Smooth muscle cell (in vitro differentiated cells): ENCODE data around the gene SELENOI. TPM values are rescaled to one million over a fixed set of nuclear protein-coding genes. Genes with fewer than 3 reads are reported as not detected.
A peak's percentile ranks its signal among the peaks of the same experiment; 100 is the strongest.

Source experiments
- DNase-seq: peaks from one replicate; lab custom pipeline; 2025; ENCODE audit not compliant: unreplicated experiment; lab: John Stamatoyannopoulos, UW
- H2AFZ ChIP-seq: fragments of 200-600 bp; sonication (generic); 2 replicates; pipeline ENCODE4 v1.6.0; 2016; ENCODE audit warnings: antibody characterized with exemption, low read depth, mild to moderate bottlenecking
- H3F3A ChIP-seq: fragments of 200-600 bp; sonication (generic); 2 replicates; pipeline ENCODE4 v1.6.0; 2017; ENCODE audit warnings: antibody characterized with exemption, low read depth
- H3K27ac ChIP-seq: fragments of 200-600 bp; sonication (generic); 2 replicates; pipeline ENCODE4 v1.5.1; 2016; ENCODE audit warnings: low read depth, mild to moderate bottlenecking
- H3K27me3 ChIP-seq: fragments of 200-600 bp; sonication (generic); 2 replicates; pipeline ENCODE4 v1.6.1; 2016; ENCODE audit warnings: low read depth, mild to moderate bottlenecking
- H3K36me3 ChIP-seq: fragments of 200-600 bp; sonication (generic); 2 replicates; pipeline ENCODE4 v1.5.1; 2016; ENCODE audit warnings: low read depth
- H3K4me1 ChIP-seq: fragments of 200-600 bp; sonication (generic); 2 replicates; pipeline ENCODE4 v1.5.1; 2016; ENCODE audit warnings: low read depth
- H3K4me2 ChIP-seq: fragments of 200-600 bp; sonication (generic); 2 replicates; pipeline ENCODE4 v1.6.0; 2016; ENCODE audit warnings: mild to moderate bottlenecking
- H3K4me3 ChIP-seq: fragments of 200-600 bp; sonication (generic); 2 replicates; pipeline ENCODE4 v1.5.1; 2016; ENCODE audit warnings: mild to moderate bottlenecking
- H3K79me2 ChIP-seq: fragments of 200-600 bp; sonication (generic); 2 replicates; pipeline ENCODE4 v1.6.0; 2016; ENCODE audit warnings: low read depth, mild to moderate bottlenecking
- H3K9ac ChIP-seq: fragments of 200-600 bp; sonication (generic); 2 replicates; pipeline ENCODE4 v1.6.0; 2016; ENCODE audit warnings: low read depth
- H3K9me3 ChIP-seq: fragments of 200-600 bp; sonication (generic); replicated peaks from 2 replicates; pipeline ENCODE4 v1.5.1; 2016; ENCODE audit warnings: low read depth
- H4K20me1 ChIP-seq: fragments of 200-600 bp; sonication (generic); 2 replicates; pipeline ENCODE4 v1.6.0; 2016; ENCODE audit warnings: low read depth
- WGBS: methylation state at CpG from one replicate; pipeline ENCODE4 v1.1.7; 2016; ENCODE audit warnings: low lambda C conversion rate; 5-methylcytosine and 5-hydroxymethylcytosine counted together
- polyA plus RNA-seq: library from polyadenylated mRNA; unstranded; fragments of >200 nt; fragmentation: Nextera tagmentation; extraction: Ambion mirVana; gene quantifications from 2 replicates; pipeline ENCODE4 v1.2.1, GENCODE V29; 2016
- total RNA-seq: library from RNA; depleted of rRNA; stranded (reverse); fragments of >200 nt; gene quantifications from 2 replicates; pipeline ENCODE4 v1.2.3, GENCODE V29; 2014
- TF ChIP-seq, protein P1 (sequence below): fragments of 200-600 bp; sonication (generic); IDR thresholded peaks from 2 replicates; pipeline ENCODE4 v1.5.1; 2017; ENCODE audit warnings: borderline replicate concordance, mild to moderate bottlenecking, antibody characterized with exemption; ENCODE audit not compliant: insufficient read depth, poor library complexity, severe bottlenecking

SELENOI gene
- total and polyA plus RNA-seq, 2 experiments from 2014 or later = 3.3 to 26.3 TPM

DNA sequence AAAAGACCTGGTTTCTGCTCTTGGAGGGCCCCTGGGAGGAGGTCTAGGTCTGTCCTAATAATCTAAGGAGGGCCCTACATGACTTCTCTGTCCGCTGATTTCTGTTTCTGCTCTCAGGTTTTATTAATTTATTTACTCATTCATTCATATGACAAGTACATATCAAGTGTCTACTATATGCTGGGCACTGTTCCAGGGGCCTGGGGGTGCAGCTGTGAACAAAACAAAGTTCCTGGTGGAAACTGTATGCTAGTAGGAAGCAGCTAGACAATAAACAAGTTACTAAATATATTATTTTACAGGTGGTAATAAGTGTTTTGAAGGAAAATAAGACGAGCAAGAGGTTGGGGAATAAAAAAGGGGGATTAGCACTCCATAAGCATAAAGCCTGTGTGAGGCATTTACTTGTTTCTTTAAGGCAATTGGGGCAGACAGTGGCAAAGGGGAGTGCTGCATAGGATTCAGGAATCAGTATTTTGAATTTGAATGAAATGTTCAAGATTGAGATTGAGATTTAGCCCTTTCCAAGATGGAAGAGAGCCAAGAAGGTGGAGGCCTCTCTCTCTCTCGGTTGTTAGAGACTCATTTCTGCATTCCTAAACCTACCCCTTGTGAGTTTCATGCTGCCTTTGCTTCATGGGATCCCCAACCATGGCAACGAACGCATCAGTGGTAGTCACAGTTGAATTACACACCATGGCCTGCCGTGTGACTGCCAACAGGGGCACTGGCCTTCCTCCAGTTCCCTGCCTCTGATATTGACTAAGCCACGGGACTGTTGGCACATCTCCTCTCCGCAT is 84.0 kb downstream of the SELENOI start:
- no peak for DNase-seq
- Histone ChIP-seq H3K4me2 (no peak overlapping the region), H3K9me3 (no peaks in the 10 kb centered on the region), H3K36me3 (no peaks in the 10 kb centered on the region), H3K27me3 (no peaks in the 10 kb centered on the region), H2AFZ (no peak overlapping the region), H3K4me3 (no peak overlapping the region), H3K9ac (no peak overlapping the region), H4K20me1 (no peaks in the 10 kb centered on the region), H3K79me2 (no peaks in the 10 kb centered on the region), H3F3A (no peaks in the 10 kb centered on the region), H3K27ac (no peak overlapping the region), H3K4me1 (no peaks in the 10 kb centered on the region)
- TF ChIP-seq, protein P1, sequence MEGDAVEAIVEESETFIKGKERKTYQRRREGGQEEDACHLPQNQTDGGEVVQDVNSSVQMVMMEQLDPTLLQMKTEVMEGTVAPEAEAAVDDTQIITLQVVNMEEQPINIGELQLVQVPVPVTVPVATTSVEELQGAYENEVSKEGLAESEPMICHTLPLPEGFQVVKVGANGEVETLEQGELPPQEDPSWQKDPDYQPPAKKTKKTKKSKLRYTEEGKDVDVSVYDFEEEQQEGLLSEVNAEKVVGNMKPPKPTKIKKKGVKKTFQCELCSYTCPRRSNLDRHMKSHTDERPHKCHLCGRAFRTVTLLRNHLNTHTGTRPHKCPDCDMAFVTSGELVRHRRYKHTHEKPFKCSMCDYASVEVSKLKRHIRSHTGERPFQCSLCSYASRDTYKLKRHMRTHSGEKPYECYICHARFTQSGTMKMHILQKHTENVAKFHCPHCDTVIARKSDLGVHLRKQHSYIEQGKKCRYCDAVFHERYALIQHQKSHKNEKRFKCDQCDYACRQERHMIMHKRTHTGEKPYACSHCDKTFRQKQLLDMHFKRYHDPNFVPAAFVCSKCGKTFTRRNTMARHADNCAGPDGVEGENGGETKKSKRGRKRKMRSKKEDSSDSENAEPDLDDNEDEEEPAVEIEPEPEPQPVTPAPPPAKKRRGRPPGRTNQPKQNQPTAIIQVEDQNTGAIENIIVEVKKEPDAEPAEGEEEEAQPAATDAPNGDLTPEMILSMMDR = no peak
- 86% methylated on average over 8 of the region's 8 CpGs for WGBS

DNA sequence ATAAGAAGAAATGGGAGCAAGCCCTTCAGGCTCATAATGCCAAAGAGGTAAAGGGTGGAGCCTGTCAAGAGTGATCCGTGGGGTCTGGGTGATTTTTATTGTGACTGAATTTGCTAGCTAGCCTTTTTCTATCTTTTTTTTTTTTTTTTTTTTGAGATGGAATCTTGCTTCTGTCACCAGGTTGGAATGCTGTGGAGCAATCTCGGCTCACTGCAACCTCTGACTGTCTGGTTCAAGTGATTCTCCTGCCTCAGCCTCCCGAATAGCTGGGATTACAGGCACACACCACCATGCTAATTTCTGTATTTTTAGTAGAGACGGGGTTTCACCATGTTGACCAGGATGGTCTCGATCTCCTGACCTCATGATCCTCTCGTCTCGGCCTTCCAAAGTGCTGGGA is 84.9 kb downstream of the SELENOI start:
- H3K27ac ChIP-seq = no peak overlapping the region
- no peaks in the 10 kb centered on the region for H3K36me3 ChIP-seq
- H3K9me3 ChIP-seq = no peaks in the 10 kb centered on the region
- no peaks in the 10 kb centered on the region for H3F3A ChIP-seq
- TF ChIP-seq, protein P1 = no peak
- no peaks in the 10 kb centered on the region for H4K20me1 ChIP-seq
- no peak for DNase-seq
- H3K4me2 ChIP-seq = no peak overlapping the region
- H3K9ac ChIP-seq = no peak overlapping the region
- 74% methylated on average over 7 of the region's 7 CpGs for WGBS
- H2AFZ ChIP-seq = no peak overlapping the region
- H3K27me3 ChIP-seq = no peaks in the 10 kb centered on the region
- H3K79me2 ChIP-seq = no peaks in the 10 kb centered on the region
- no peaks in the 10 kb centered on the region for H3K4me1 ChIP-seq
- no peak overlapping the region for H3K4me3 ChIP-seq

DNA sequence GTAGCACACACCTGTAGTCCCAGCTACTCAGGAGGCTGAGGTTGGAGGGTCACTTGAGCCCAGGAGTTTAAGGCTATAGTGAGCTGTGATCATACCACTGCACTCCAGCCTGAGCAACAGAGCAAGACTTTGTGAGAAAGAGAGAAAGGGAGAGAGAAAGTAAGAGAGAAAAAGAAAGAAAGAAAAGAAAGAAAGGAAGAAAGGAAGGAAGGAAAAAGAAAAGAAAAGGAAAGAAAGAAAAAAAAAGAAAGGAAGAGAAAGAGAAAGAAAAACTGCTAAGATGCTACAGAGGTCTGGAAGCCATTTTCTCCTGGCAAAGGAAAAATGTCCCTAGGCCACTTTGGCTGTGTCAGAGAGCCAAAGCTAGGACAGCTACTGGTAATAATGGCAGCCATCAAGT is 86.4 kb downstream of the SELENOI start:
- Histone ChIP-seq H3K4me1 (no peaks in the 10 kb centered on the region), H3F3A (no peaks in the 10 kb centered on the region), H3K9me3 (no peaks in the 10 kb centered on the region), H3K27ac (no peak overlapping the region), H3K4me3 (no peak overlapping the region), H3K9ac (no peak overlapping the region), H3K27me3 (no peaks in the 10 kb centered on the region), H3K36me3 (no peaks in the 10 kb centered on the region), H2AFZ (no peak overlapping the region), H3K4me2 (no peak overlapping the region), H4K20me1 (no peaks in the 10 kb centered on the region), H3K79me2 (no peaks in the 10 kb centered on the region)
- no peak for DNase-seq
- TF ChIP-seq, protein P1 = no peak

DNA sequence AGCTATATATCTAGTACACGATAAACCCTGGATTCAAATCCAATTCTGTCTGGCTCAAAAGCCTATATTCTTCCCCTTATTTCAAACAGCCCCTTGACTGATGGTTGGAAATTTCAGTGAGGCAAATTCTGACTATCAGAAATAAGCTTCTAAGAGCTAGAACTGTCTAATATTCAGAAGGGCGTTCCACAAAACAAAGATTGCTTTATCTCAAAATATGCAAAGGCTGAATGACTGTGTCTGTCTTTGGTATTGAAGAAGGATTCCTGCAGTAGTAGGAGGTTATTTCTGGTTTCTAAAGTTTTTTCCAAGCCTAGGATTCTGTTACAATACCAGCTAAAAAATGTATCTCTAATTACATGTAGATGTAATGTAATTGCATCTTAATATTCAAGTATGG is 86.9 kb downstream of the SELENOI start:
- DNase-seq = no peak
- Histone ChIP-seq H3K79me2 (no peaks in the 10 kb centered on the region), H2AFZ (peak overlapping the region; percentile 41), H3K36me3 (no peaks in the 10 kb centered on the region), H3K4me3 (no peak overlapping the region), H3K27ac (no peak overlapping the region), H3K4me2 (no peak overlapping the region), H3K27me3 (no peaks in the 10 kb centered on the region), H3K4me1 (no peaks in the 10 kb centered on the region), H3K9ac (no peak overlapping the region), H3F3A (no peaks in the 10 kb centered on the region), H4K20me1 (no peaks in the 10 kb centered on the region), H3K9me3 (no peaks in the 10 kb centered on the region)
- TF ChIP-seq, protein P1 = no peak
- WGBS = 37% methylated on average over 2 of the region's 2 CpGs
